ENCODE data around the gene DAB1.
"Not testable (repeated sequence)": the region's sequence is repeated elsewhere in the genome, so short reads cannot be mapped to it uniquely, and the experiment has no call there.

The DAB1 gene

GRCh38 chr1:57101209-57101608, 322.7 kb downstream of the DAB1 start:
- TF ChIP-seq CTCF (IDR thresholded peaks at IDR 0.05; ENCODE audit: extremely low read depth, insufficient read depth, missing control alignments): no peak
- in situ Hi-C loops (cut with MboI; ENCODE audit: low pct_unique_long_range_greater_than_20kb, low sequenced_read_pairs, unreplicated experiment): no loop called here
- no peak for DNase-seq (ENCODE audit: low spot score)

- TF ChIP-seq CTCF (IDR thresholded peaks at IDR 0.05; ENCODE audit: extremely low read depth, insufficient read depth, missing control alignments): no peak
- no peak for DNase-seq (ENCODE audit: low spot score)
- in situ Hi-C loops (cut with MboI; ENCODE audit: low pct_unique_long_range_greater_than_20kb, low sequenced_read_pairs, unreplicated experiment): no loop called here
Measured at GRCh38 chr1:57094749-57095148, 329.1 kb downstream of the DAB1 start.

DNA sequence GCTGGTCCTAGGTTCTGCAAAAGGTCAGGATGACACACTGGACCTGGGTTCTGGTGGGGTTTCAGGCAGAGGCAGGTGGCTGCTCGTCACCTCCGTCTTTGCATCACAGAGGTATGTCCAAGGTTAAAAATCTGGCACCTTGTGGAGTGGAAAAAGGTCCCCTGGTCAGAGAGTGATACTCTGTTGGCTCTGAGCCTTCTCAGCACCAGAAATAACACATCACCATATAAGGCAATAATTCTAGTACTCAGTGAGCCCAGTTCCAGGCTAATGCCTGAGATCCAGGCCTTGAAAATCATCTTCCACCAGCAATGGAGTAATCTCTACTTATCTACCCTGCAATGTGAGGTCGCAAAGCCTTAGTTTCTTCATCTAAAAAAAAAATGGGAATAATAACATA, 330.7 kb downstream of the DAB1 start:
- DNase-seq (ENCODE audit: low spot score): no peak
- TF ChIP-seq CTCF (IDR thresholded peaks at IDR 0.05; ENCODE audit: extremely low read depth, insufficient read depth, missing control alignments): no peak
- in situ Hi-C loops (cut with MboI; ENCODE audit: low pct_unique_long_range_greater_than_20kb, low sequenced_read_pairs, unreplicated experiment): no loop called here

DNA sequence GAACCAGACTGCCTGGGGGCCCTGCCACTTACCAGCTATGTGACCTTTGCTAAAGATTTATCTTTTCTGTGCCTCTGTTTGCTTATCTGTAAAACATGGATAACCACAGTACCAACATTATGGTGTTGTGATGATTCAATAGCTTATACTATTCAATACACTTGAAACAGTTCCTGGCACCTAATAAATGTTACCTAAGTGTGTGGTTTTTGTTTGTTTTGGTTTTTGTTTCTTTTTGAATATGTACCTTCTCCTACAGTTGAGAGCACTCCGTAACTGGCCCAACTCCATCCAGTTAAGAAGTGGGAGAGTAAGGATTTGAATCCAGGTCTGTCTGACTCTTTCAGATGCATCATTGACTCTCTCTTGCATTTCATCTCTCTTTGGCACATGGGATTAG, 332.2 kb downstream of the DAB1 start:
- in situ Hi-C loops (cut with MboI; ENCODE audit: low pct_unique_long_range_greater_than_20kb, low sequenced_read_pairs, unreplicated experiment): no loop called here
- TF ChIP-seq CTCF (IDR thresholded peaks at IDR 0.05; ENCODE audit: extremely low read depth, insufficient read depth, missing control alignments): no peak
- no peak for DNase-seq (ENCODE audit: low spot score)

- in situ Hi-C loops (cut with MboI; ENCODE audit: low pct_unique_long_range_greater_than_20kb, low sequenced_read_pairs, unreplicated experiment): no loop called here
- TF ChIP-seq CTCF (IDR thresholded peaks at IDR 0.05; ENCODE audit: extremely low read depth, insufficient read depth, missing control alignments): no peak
- DNase-seq (ENCODE audit: low spot score): no peak
Measured at GRCh38 chr1:57089855-57090254, 334.0 kb downstream of the DAB1 start.

DNA sequence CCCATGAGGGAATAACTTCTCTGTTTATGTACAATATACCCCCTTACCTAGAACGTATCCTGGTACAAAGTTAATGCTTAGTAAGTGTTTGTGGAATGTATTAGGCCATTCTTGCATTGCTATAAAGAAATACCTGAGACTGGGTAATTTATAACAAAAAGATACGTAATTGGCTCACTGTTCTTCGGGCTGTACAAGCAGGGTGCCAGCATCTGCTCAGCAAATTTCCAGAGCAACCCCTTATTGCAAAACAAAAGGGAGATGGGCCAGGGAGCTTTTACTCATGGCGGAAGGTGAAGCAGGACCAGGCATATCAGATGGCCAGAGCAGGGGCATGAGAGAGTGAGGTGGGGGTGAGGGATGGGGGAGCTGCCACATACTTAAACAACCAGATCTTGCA, 334.6 kb downstream of the DAB1 start:
- no peak for TF ChIP-seq CTCF (IDR thresholded peaks at IDR 0.05; ENCODE audit: extremely low read depth, insufficient read depth, missing control alignments)
- DNase-seq (ENCODE audit: low spot score): no peak
- in situ Hi-C loops (cut with MboI; ENCODE audit: low pct_unique_long_range_greater_than_20kb, low sequenced_read_pairs, unreplicated experiment): no loop called here

GRCh38 chr1:57088653-57089052, 335.2 kb downstream of the DAB1 start:
- in situ Hi-C loops (cut with MboI; ENCODE audit: low pct_unique_long_range_greater_than_20kb, low sequenced_read_pairs, unreplicated experiment): no loop called here
- no peak for DNase-seq (ENCODE audit: low spot score)
- TF ChIP-seq CTCF (IDR thresholded peaks at IDR 0.05; ENCODE audit: extremely low read depth, insufficient read depth, missing control alignments): no peak

- DNase-seq (ENCODE audit: low spot score); in situ Hi-C loops (cut with MboI; ENCODE audit: low pct_unique_long_range_greater_than_20kb, low sequenced_read_pairs, unreplicated experiment): not testable (repeated sequence)
Measured at GRCh38 chr1:57087660-57088059, 336.2 kb downstream of the DAB1 start.

All from GM13977 (cell line).